LoVo (cell line): ENCODE results near the gene HOXB1.
"Not testable (repeated sequence)": the region's sequence is repeated elsewhere in the genome, so short reads cannot be mapped to it uniquely, and the experiment has no call there.

Experiments
- DNase-seq: peaks from one replicate; pipeline ENCODE4 v3.0.0-alpha.2; 2016; ENCODE audit warnings: low spot score

Gene HOXB1

GRCh38 chr17:48494335-48494734, 36.5 kb downstream of the HOXB1 start:
- no peak for DNase-seq

- DNase-seq = peak; percentile 74
Observed at GRCh38 chr17:48492401-48493298, 38.2 kb downstream of the HOXB1 start.

- DNase-seq = no peak
Observed at GRCh38 chr17:48491527-48492273, 39.1 kb downstream of the HOXB1 start.

DNA sequence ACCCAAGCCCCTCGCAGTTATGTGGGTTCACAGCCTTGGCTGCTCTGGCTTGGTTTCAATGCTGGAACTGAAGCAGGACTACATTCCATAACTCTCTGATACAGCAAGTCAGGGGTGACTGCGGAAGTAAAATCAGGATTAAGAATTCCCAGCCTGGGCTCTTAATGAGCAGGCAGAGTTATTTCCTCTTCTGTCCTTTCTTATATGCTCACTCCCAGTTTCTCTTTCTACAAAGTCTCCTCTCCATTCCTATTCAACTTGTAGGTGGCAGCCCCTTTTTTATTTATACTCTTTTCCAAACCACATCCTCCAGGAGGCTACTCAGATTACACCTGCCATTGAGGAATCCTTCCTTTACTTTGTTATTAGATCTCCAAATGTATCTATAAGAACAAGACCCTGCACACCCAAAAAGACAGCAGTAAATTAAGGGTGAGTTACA, 40.3 kb downstream of the HOXB1 start:
- DNase-seq = no peak

GRCh38 chr17:48489781-48490180, 41.0 kb downstream of the HOXB1 start:
- DNase-seq = no peak

- DNase-seq = no peak
Observed at GRCh38 chr17:48488548-48489106, 42.2 kb downstream of the HOXB1 start.

DNA sequence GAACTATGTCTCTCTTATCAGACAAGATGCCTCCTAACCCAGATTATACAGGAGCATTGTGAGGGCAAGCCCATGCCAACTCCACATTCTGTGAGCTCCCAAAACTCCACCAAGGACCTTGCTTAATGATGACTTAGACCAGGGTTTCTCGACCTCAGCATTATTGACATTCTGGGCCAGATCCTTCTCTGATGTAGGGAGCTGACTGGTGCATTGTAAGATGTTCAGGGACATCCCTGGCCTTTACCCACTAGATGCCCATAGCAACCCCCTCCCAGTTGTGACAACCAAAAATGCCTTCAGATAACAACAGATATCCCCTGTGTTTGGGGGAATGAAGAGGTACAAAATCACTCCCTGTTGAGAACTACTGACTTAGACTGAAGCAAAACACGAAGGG, 43.6 kb downstream of the HOXB1 start:
- DNase-seq = no peak

DNA sequence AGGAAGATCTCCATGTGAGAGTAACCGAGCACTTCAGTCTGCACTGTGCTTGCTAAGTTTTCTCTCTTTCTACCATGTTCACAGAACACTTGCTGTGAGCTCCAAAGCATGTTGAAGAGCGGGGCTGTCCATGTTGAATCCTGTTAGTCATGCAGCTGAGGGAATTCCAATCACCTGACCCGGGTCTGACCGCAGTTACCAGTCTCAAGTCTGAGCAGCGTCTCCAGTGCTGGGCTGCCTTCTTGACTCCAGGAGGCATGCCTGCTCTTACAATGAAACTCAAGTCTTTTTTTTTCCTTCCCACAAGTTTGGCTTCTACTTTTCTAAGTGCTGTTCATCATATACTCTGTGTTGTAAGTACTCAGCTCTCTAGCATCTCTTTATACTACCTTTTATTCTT, 44.3 kb downstream of the HOXB1 start:
- DNase-seq = peak; percentile 30

DNA sequence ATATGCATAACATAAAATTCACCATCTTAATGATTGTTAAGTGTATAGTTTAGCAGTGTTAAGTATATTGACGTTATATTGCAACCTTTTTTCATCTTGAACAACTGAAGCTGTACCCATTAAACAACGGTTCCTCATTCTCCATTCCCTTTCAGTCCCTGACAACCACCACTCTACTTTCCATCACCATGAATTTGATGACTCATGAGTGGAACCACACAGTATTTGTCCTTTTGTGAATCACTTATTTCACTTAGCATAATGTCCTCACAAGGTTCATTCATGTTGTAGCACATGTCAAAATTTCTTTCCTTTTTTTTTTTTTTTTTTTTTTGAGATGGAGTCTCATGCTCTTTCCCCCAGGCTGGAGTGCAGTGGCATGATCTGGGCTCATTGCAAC, 46.0 kb downstream of the HOXB1 start:
- no peak for DNase-seq

- DNase-seq = no peak
Observed at GRCh38 chr17:48484256-48484655, 46.6 kb downstream of the HOXB1 start.

DNA sequence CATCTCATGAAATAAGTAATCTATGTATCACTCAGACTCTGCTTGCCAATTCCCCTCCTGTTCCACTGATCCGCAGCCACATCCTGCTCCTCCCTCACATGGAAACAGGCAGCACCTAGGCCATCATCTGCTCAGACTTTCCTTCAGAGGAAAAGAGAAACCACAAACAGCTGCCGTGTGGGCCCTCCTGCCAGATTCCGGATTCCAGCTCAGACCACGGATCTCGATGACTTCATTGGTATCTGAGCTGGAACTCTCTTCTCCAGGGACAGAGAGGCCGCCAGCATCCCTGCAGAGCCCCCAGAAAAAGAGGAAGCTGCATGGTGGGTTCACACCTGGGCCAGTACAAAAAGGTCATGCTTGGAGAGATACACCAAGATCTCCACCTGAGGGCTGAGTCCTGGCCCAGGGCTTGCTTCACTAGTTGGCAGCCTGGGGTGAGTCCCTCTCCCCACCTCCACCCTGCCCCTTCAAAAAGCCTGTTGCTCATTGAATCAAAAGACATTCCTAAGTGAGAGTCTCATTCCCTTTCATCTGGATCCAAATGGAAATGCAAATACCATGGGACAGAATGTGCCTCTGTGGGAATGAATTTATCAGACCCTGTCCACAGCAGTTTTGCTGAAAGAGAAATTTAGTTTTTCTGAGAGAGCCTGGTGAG, 47.2 kb downstream of the HOXB1 start:
- peak; percentile 71 for DNase-seq

GRCh38 chr17:48483004-48483403, 47.8 kb downstream of the HOXB1 start:
- no peak for DNase-seq

GRCh38 chr17:48482301-48482700, 48.5 kb downstream of the HOXB1 start:
- not testable (repeated sequence) for DNase-seq

GRCh38 chr17:48479014-48479402, 51.8 kb downstream of the HOXB1 start:
- no peak for DNase-seq
